H1 (cell line): Measurements from ENCODE around the gene NAT10. TPM values are rescaled to one million over a fixed set of nuclear protein-coding genes. Genes with fewer than 3 reads are reported as not detected.

Experiments used
- KDM4A ChIP-seq: IDR thresholded peaks from one replicate; pipeline ENCODE4 v1.7.1; 2012; ENCODE audit warnings: low read depth, mild to moderate bottlenecking, moderate library complexity, low read length, inconsistent platforms; ENCODE audit not compliant: severe bottlenecking
- POLR2AphosphoS5 ChIP-seq: IDR thresholded peaks from 2 replicates; pipeline ENCODE4 v1.6.1; 2011; ENCODE audit warnings: low read depth, low read length
- polyA plus RNA-seq, 7 experiments: library from polyadenylated mRNA; depleted of rRNA in 3 of 7; stranded (reverse) in 5 of 7; unstranded in 2 of 7; fragments of >200 nt in 5 of 7; fragments of 200-250 nt in 2 of 7; gene quantifications; 1 replicate in 5 of 7; 2 replicates in 1 of 7; 4 replicates in 1 of 7; pipeline versions ENCODE4 v1.2.1 to v1.2.3, GENCODE V29; 2011 to 2013; ENCODE audit warnings: missing spikeins in 2 of 7, mixed read lengths in 2 of 7
- total RNA-seq: library from RNA; stranded (reverse); fragmentation: NEBNext Ultra II Directional; extraction: Animal tissue kit (Norgen Biotek cat#: 25700); gene quantifications from 2 replicates; pipeline ENCODE4 v1.2.1, GENCODE V29; 2021

NAT10 gene
- total and polyA plus RNA-seq, 2 of the 8 experiments (the other 6 are each of a cell fraction or from before 2014, with no cell fraction given): 66.3 to 89.6 TPM

GRCh38 chr11:34135439-34135838 is 30.0 kb downstream of the NAT10 start (continued):
- TF ChIP-seq KDM4A (no peak), POLR2AphosphoS5 (no peak)
